Tongue (tissue), 2 donors: ENCODE measurements around the gene OR10C1. TPM values are rescaled to one million over a fixed set of nuclear protein-coding genes. Genes with fewer than 3 reads are reported as not detected.

Experiments
- DNase-seq: peaks from one replicate; pipeline ENCODE4 v3.0.0-alpha.2; 2015
- total RNA-seq: library from RNA; depleted of rRNA; stranded (reverse); fragments of >200 nt; gene quantifications from one replicate; pipeline ENCODE4 v1.2.3, GENCODE V29; 2014

OR10C1 gene
- total RNA-seq, 1 donor from 2014 or later = not detected

- DNase-seq = no peak
These were observed 39.6 kb downstream of the OR10C1 start for GRCh38 chr6:29478740-29479139.

- DNase-seq = no peak
These were observed 40.5 kb downstream of the OR10C1 start for GRCh38 chr6:29479560-29479959.

GRCh38 chr6:29483186-29483585 is 44.1 kb downstream of the OR10C1 start:
- DNase-seq = no peak

GRCh38 chr6:29483735-29484134 is 44.6 kb downstream of the OR10C1 start:
- DNase-seq = no peak

- no peak for DNase-seq
These were observed 47.5 kb downstream of the OR10C1 start for GRCh38 chr6:29486577-29486976.

GRCh38 chr6:29487131-29487530 is 48.0 kb downstream of the OR10C1 start:
- DNase-seq = no peak

- no peak for DNase-seq
These were observed 48.6 kb downstream of the OR10C1 start, which contains the start of gene MAS1L for GRCh38 chr6:29487660-29488059. MAS1L (minus strand) TSS chr6:29487956; CDS start chr6:29487902, 54 bp downstream.

- DNase-seq = no peak
These were observed 49.8 kb downstream of the OR10C1 start for GRCh38 chr6:29488874-29489273.

- DNase-seq = no peak
These were observed 50.2 kb downstream of the OR10C1 start for GRCh38 chr6:29489286-29489685.

GRCh38 chr6:29490055-29490454 is 50.9 kb downstream of the OR10C1 start:
- no peak for DNase-seq

- no peak for DNase-seq
These were observed 51.4 kb downstream of the OR10C1 start for GRCh38 chr6:29490552-29490951.

Other genes with a start within 250 kb of the OR10C1 start
- gene OR14J1, start 137.6 kb upstream of the OR10C1 start, total RNA-seq = not detected
- gene OR5V1, start 70.4 kb upstream of the OR10C1 start, total RNA-seq = not detected
- gene OR12D3, start 64.0 kb upstream of the OR10C1 start, total RNA-seq = not detected
- not detected for gene OR12D2, start 43.7 kb upstream of the OR10C1 start, total RNA-seq
- gene OR12D1, start 24.4 kb upstream of the OR10C1 start, total RNA-seq = not detected
- not detected for gene OR11A1, start 17.8 kb downstream of the OR10C1 start, total RNA-seq
- not detected for gene OR2H1, start 17.8 kb downstream of the OR10C1 start, total RNA-seq
- not detected for gene MAS1L, start 48.6 kb downstream of the OR10C1 start, total RNA-seq
- gene UBD, start 120.4 kb downstream of the OR10C1 start, total RNA-seq = not detected
- not detected for gene OR2H2, start 145.8 kb downstream of the OR10C1 start, total RNA-seq
- gene GABBR1, start 193.9 kb downstream of the OR10C1 start, total RNA-seq = 33.0 TPM
- gene MOG, start 217.8 kb downstream of the OR10C1 start, total RNA-seq = not detected
- not detected for gene ZFP57, start 241.8 kb downstream of the OR10C1 start, total RNA-seq